HG02798 (cell line): Measurements from ENCODE around the gene CPNE4.

ENCODE experiments used
- ATAC-seq: cut with Tn5 transposase; IDR thresholded peaks from one replicate; pipeline ENCODE4 v1.9.1; 2021; ENCODE audit warnings: mild to moderate bottlenecking; ENCODE audit not compliant: unreplicated experiment, poor library complexity

The CPNE4 gene

DNA sequence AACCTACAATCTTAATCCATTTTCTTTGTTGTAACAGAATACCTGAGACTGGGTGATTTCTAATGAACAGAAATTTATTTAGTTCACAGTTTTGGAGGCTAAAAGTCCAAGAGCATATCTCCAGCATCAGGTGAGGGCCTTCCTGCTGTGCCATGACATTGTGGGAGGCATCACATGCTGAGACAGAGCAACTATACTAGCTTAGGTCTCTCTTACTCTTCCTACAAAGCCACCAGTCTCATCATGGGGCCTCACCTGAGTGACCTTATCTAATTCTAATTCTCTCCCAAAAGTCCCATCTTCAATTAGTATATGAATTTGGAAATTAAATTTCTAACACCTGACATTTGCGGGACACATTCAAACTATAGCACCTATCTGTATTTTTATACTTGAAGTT lies 285.0 kb downstream of the CPNE4 start:
- ATAC-seq, result no peak

DNA sequence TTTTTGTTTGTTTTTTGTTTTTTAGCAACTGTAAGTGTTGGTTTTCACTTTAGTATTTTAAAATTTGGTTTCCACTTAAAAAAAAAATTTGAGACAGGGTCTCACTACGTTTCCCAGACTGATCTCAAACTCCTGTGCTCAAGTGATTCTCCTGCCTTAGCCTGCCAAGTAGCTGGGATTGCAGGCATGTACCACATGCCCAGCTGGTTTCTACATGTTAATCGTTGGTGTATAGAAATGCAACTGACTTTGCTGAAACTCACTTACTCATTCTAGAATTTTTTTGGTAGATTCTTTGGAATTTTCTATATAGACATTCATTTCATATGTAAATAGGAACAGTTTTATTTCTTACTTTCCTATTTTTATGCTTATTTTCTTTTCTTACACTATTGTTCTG lies 287.3 kb downstream of the CPNE4 start:
- ATAC-seq, result no peak

- no peak for ATAC-seq
Measured at GRCh38 chr3:131744765-131745164, 290.0 kb downstream of the CPNE4 start.

DNA sequence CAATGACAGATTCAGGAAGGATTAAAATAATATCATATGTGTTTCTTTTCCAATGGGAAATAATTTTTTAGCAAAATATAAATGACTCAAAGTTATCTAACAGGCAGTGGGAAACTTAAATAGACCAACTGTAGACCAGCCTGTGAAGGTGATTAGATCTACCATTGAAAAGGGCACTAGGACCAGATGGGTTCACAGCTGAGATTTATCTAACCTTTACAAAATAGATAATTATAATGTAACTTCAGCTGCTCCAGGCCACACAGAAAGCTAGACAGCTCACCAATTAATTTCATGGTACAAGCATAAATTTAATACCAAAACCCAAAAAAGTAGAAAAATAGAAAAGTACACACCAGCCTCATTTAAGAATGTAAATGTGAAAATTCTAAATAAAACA lies 291.7 kb downstream of the CPNE4 start:
- ATAC-seq, result no peak

DNA sequence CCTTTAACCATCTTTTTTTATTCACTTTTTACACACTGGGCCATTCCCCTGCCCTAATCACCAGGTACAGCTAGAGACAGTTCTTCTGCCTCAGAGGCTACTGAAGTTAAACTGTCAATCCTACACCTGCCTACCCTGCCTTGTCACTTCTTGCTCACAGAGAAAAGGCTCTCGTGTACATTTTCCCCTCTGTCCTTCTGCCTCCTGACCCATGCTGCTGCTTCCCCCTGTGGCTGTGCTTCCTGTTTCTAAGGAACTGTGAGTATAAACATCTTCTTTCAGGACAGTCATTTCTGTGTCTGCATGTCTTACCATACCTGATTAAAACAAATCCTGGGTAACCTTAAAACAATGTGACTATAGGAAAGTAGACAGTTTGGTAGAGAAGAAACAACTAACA lies 295.6 kb downstream of the CPNE4 start:
- no peak for ATAC-seq

DNA sequence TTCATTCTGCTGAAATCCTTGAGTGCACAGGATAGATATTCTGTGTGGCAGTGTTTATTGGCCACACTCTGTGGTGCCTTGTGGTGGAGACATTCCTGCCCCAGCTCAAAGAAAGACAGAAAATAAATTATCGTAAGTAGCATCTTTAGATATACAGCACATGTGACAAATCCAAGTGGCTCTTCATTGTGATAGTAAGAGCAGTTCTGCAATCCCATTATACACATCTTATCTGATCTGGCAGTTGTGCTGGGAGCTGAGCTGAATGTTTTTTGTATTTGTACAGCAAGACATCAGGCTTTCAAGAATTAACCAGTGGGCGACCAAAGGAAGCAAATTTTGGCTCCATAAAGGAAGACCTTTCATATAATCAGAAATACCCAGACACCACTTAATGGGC lies 296.7 kb downstream of the CPNE4 start:
- ATAC-seq, result no peak

GRCh38 chr3:131735544-131735943 lies 299.3 kb downstream of the CPNE4 start:
- ATAC-seq, result no peak

DNA sequence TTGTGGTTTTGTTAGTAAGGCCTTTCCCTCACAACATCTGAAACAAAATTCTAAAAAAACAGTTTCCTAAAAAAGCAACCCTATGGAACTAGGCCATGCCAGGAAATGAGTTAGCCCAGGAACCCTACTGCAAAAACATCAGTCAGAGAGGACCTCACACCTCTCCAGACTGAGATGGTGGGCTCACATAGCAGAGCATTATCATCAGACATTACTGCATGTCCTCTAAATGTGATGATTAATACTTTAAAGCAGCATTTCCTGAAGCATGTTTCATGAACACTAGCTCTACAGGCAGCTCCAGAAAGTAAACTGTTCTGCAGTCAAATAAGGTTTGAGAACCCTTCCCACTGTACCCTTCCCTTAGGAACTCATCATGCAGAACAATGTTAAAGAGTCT lies 299.7 kb downstream of the CPNE4 start:
- no peak for ATAC-seq

GRCh38 chr3:131733086-131733841 lies 301.6 kb downstream of the CPNE4 start:
- no peak for ATAC-seq

GRCh38 chr3:131731709-131732108 lies 303.1 kb downstream of the CPNE4 start:
- peak; percentile 48 for ATAC-seq

DNA sequence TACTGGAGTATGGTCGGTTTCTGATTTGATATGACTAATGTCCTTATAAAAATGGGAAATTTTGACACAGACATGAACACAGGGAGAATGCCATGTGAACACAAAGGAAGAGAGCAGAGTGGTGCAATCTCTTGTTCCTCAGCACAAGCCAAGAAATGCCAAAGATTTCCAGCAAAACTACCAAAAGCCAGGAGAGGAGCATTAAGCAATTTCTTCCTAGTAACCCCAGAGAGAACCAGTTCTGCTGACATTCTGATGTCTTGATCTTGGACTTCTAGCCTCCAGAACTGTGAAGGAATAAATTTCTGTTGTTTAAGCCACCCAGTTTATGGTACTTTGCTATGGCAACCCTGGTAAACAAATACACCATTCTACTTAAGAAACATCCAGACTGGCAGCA lies 304.2 kb downstream of the CPNE4 start:
- ATAC-seq, result no peak

DNA sequence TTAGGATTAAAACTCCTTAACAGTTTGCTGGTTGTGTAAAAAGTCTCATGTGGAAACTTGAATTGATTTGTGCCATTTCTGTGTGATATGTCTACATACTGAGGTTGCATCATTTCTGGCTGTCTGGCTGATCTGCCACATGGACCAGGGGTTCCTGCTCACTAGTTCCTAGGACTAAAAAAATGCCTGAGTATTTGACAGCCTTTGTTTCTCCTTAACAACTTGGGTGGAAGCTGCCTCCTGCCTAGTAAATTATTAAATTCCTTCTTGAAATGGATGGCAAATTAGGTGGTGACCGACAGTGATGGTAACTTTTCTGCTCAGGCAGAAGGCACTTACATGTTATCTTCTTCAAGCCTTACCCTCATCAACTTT lies 305.2 kb downstream of the CPNE4 start:
- no peak for ATAC-seq

- no peak for ATAC-seq
Measured at GRCh38 chr3:131728898-131729642, 305.7 kb downstream of the CPNE4 start.

- ATAC-seq, result no peak
Measured at GRCh38 chr3:131725414-131725813, 309.4 kb downstream of the CPNE4 start.

GRCh38 chr3:131723343-131723742 lies 311.5 kb downstream of the CPNE4 start:
- ATAC-seq, result no peak

DNA sequence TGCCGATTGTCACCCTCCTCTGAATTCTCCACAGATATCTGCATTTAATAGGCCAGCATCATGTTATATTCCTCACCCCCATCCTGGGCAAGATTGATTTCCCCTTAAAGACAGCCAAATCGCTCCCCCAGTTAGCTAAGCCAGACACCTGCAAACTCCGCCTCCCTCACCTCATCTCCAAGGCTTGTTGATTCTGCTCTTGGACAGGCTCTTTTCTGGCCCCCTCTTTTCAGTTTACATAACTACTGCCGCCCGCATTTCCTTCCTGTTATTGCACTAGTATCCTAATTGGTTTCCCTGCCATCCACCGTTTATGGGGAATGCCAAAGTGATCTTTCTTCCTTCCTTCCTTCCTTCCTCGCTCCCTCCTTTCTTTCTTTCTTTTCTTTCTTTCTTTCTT lies 317.3 kb downstream of the CPNE4 start:
- ATAC-seq, result no peak

GRCh38 chr3:131716943-131717342 lies 317.9 kb downstream of the CPNE4 start:
- no peak for ATAC-seq

DNA sequence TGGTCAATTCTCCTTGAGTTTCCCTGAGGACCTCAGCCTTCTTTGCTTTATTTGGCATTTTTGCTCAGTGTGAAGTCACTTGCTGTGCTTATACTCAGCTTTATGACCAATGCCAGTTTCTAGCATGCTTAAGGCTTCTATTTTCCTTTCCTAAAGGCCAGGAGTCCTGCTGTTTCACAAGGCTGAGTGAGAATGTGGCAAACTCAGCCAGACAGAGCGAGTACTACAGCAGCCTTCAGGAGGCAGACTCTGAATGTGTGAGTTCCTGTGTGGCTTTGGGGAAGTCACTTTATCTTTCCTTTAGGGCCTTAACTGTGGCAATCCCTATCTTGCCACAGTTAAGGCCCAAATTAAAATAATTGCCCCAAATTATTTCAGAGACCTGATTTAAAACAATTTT lies 318.8 kb downstream of the CPNE4 start:
- ATAC-seq, result no peak

GRCh38 chr3:131714585-131715220 lies 320.1 kb downstream of the CPNE4 start:
- peak; percentile 93 for ATAC-seq

- ATAC-seq, result no peak
Measured at GRCh38 chr3:131713416-131714123, 321.2 kb downstream of the CPNE4 start.

DNA sequence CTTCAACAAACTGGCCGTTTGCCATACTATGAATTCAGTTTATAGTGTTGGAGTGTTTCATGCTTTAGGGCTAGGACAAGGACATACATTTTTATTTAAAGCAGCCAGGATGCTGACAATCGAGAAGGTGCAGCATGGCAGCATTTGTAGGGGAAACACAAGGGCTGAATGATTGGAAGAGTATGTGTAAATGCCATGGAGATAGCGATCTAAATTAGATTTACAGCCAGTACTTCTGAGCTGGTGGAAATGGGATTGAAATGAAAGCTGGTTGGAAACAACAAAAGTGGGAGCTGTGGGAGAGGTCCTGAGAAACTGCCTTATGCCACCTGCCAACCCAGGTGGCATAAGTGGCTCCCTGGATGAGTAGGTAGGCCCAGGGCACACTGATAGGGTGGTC lies 322.2 kb downstream of the CPNE4 start:
- no peak for ATAC-seq
